Neural crest cell (in vitro differentiated cells): ENCODE measurements around the gene TRIM8. TPM values are rescaled to one million over a fixed set of nuclear protein-coding genes. Genes with fewer than 3 reads are reported as not detected.

Source experiments
- total RNA-seq: library from RNA; stranded (reverse); gene quantifications from 2 replicates; pipeline ENCODE4 v1.2.1, GENCODE V29; 2021

Gene TRIM8
- total RNA-seq, 1 donor from 2014 or later, result 76.9 TPM

Other genes with a start within 250 kb of the TRIM8 start
- 22.9 and 26.1 TPM in 2 replicates for gene NFKB2, start 248.8 kb upstream of the TRIM8 start, total RNA-seq
- 36.1 and 37.4 TPM in 2 replicates for gene PSD, start 225.7 kb upstream of the TRIM8 start, total RNA-seq
- gene FBXL15, start 223.6 kb upstream of the TRIM8 start, total RNA-seq, result 24.8 and 25.6 TPM in 2 replicates
- 118 and 121 TPM in 2 replicates for gene CUEDC2, start 211.9 kb upstream of the TRIM8 start, total RNA-seq
- gene C10orf95, start 192.9 kb upstream of the TRIM8 start, total RNA-seq, result 0.21 and 0.27 TPM in 2 replicates
- 139 and 144 TPM in 2 replicates for gene ACTR1A, start 141.8 kb upstream of the TRIM8 start, total RNA-seq
- gene SUFU, start 140.5 kb upstream of the TRIM8 start, total RNA-seq, result 27.1 and 30.9 TPM in 2 replicates
- 32.5 and 34.6 TPM in 2 replicates for gene ARL3, start 69.9 kb downstream of the TRIM8 start, total RNA-seq
- gene SFXN2, start 70.2 kb downstream of the TRIM8 start, total RNA-seq, result 36.6 and 38.2 TPM in 2 replicates
- 21.2 and 22.0 TPM in 2 replicates for gene WBP1L, start 99.5 kb downstream of the TRIM8 start, total RNA-seq
- gene CYP17A1, start 192.9 kb downstream of the TRIM8 start, total RNA-seq, result not detected in 2 replicates
- gene BORCS7, start 209.8 kb downstream of the TRIM8 start, total RNA-seq, result 13.1 and 17.3 TPM in 2 replicates
- gene AS3MT, start 225.0 kb downstream of the TRIM8 start, total RNA-seq, result 10.4 and 11.2 TPM in 2 replicates